ENCODE data around the gene ZCCHC14. TPM values are rescaled to one million over a fixed set of nuclear protein-coding genes. Genes with fewer than 3 reads are reported as not detected.

The ZCCHC14 gene
- total and polyA plus RNA-seq, 2 of the 8 experiments (the other 6 are each of a cell fraction or from before 2014, with no cell fraction given) = 8.2 to 28.2 TPM

GRCh38 chr16:87460936-87461335 lies 31.9 kb downstream of the ZCCHC14 start:
- no peak for FAIRE-seq
- ChIA-PET CTCF (ENCODE audit: partially characterized antibody) (interaction anchor here (0.6 to 3.8 kb wide), 19 partner anchors 9 to 410 kb away, joined by 3 to 20 read pairs (median 4); no protein-coding TSS in a partner anchor), POLR2A (ENCODE audit: partially characterized antibody) (interaction anchor here (0.7 to 2.7 kb wide), 3 partner anchors 26 to 385 kb away, joined by 4 to 6 read pairs (median 4); no protein-coding TSS in a partner anchor)

More at GRCh38 chr16:87460936-87461335, 31.9 kb downstream of the ZCCHC14 start:
- H2AFZ ChIP-seq (ENCODE audit: low read length) = no peak overlapping the region
- H3K36me3 ChIP-seq (ENCODE audit: control insufficient read depth in 2 of 4, insufficient read depth in 4 of 4, low read length in 3 of 4) = peaks cover 0 to 11% (median 10%) of the 10 kb centered on the region in 4 experiments; a peak in 5 of 8 replicates
- H3K4me1 ChIP-seq (replicated peaks in 1 of 4; ENCODE audit: control insufficient read depth in 3 of 4, insufficient read depth in 4 of 4, low read length in 3 of 4) = peaks cover 0 to 2% (median under 1%) of the 10 kb centered on the region in 4 experiments; a peak in 3 of 7 replicates
- H2BK120ac ChIP-seq (replicated peaks; ENCODE audit: low read depth, low read length) = no peak overlapping the region
- no peak overlapping the region for H3K14ac ChIP-seq (ENCODE audit: insufficient read length)
- no peaks in the 10 kb centered on the region for H3K9me3 ChIP-seq (ENCODE audit: insufficient read depth in 2 of 2, low read depth in 1 of 2, low read length in 1 of 2)
- H3K4me3 ChIP-seq (ENCODE audit: extremely low read depth in 1 of 4, insufficient read depth in 2 of 4, low read depth in 3 of 4, low read length in 4 of 4) = no peak overlapping the region
- H3K9ac ChIP-seq (replicated peaks in 1 of 4; ENCODE audit: extremely low read depth in 1 of 4, low read depth in 3 of 4, low read length in 3 of 4) = no peak overlapping the region
- H3K23me2 ChIP-seq (ENCODE audit: low read depth, low read length) = no peaks in the 10 kb centered on the region
- H2BK20ac ChIP-seq (ENCODE audit: low read length) = no peak overlapping the region
- no peak overlapping the region for H3K56ac ChIP-seq (replicated peaks; ENCODE audit: insufficient read length, low read depth, low read length)
- no peak overlapping the region for H3K27ac ChIP-seq (ENCODE audit: low read depth, low read length)
- no peak overlapping the region for H2BK15ac ChIP-seq (ENCODE audit: low read length)
- no peak overlapping the region for H3K23ac ChIP-seq (ENCODE audit: insufficient read length)
- peak overlapping the region; percentile 57; the same call in 1 of the 2 replicates for H4K8ac ChIP-seq (ENCODE audit: extremely low read depth, insufficient read depth, low read length)
- peaks cover 0 to 31% of the 10 kb centered on the region in 2 experiments; a peak in 2 of 4 replicates for H3K79me2 ChIP-seq (ENCODE audit: control insufficient read depth in 1 of 2, insufficient read depth in 2 of 2, low read length in 2 of 2)
- 77% methylated on average over 10 of the region's 10 CpGs; no CpG with 5 or more reads in 1 of the 2 experiments for WGBS, 2 experiments (ENCODE audit: extremely low coverage in 1 of 2, insufficient coverage in 1 of 2, insufficient read length in 1 of 2, insufficient replicate concordance in 2 of 2, low coverage in 1 of 2, low lambda C conversion rate in 2 of 2, missing lambda C conversion rate in 1 of 2)
- H4K91ac ChIP-seq (replicated peaks; ENCODE audit: insufficient read length, low read length) = no peak overlapping the region
- peaks cover 0 to 9% of the 10 kb centered on the region in 2 experiments for H4K20me1 ChIP-seq (replicated peaks in 1 of 2; ENCODE audit: control insufficient read depth in 1 of 2, insufficient read depth in 2 of 2, low read length in 2 of 2)
- no peak for TF ChIP-seq JUND (IDR thresholded peaks at IDR 0.05; ENCODE audit: low read length)
- H3K79me1 ChIP-seq (ENCODE audit: low read depth, low read length) = peaks cover 5% of the 10 kb centered on the region
- no peak overlapping the region for H3K4ac ChIP-seq (replicated peaks; ENCODE audit: insufficient read length, low read depth, low read length)
- no peak overlapping the region for H2AK5ac ChIP-seq (ENCODE audit: low read depth, low read length)
- no peaks in the 10 kb centered on the region for H3K27me3 ChIP-seq (replicated peaks in 1 of 4; ENCODE audit: control insufficient read depth in 3 of 4, extremely low read depth in 1 of 4, insufficient read depth in 3 of 4, low read length in 3 of 4)
- no peak overlapping the region for H4K5ac ChIP-seq (ENCODE audit: insufficient read length, low read depth, low read length)
- H2BK5ac ChIP-seq (ENCODE audit: low read depth, low read length) = no peak overlapping the region
- no peak for DNase-seq (ENCODE audit: low read depth in 1 of 2, low spot score in 2 of 2)
- no peak overlapping the region for H3K18ac ChIP-seq (ENCODE audit: extremely low read depth, low read length)
- no peak overlapping the region for H2BK12ac ChIP-seq (ENCODE audit: low read depth, low read length)
- H3K4me2 ChIP-seq (ENCODE audit: insufficient read depth in 1 of 2, low read depth in 2 of 2, low read length in 2 of 2) = no peak overlapping the region
